NCI-H1694 (cell line): ENCODE data around the gene SHF.
A peak's percentile ranks its signal among the peaks of the same experiment; 100 is the strongest.

Experiments used
- DNase-seq: peaks from one replicate; lab custom pipeline; 2025; lab: John Stamatoyannopoulos, UW

The SHF gene

GRCh38 chr15:45122719-45123118 lies 65.0 kb downstream of the SHF start:
- DNase-seq = no peak

- DNase-seq = no peak
These were observed 65.9 kb downstream of the SHF start for GRCh38 chr15:45121706-45122417.

- DNase-seq = no peak
These were observed 66.7 kb downstream of the SHF start for GRCh38 chr15:45121020-45121419.

- no peak for DNase-seq
These were observed 67.4 kb downstream of the SHF start for GRCh38 chr15:45120081-45120972.

- DNase-seq = no peak
These were observed 68.8 kb downstream of the SHF start for GRCh38 chr15:45118996-45119395.

- peak; percentile 91 for DNase-seq
These were observed 69.6 kb downstream of the SHF start for GRCh38 chr15:45118131-45118588.

- DNase-seq = no peak
These were observed 70.2 kb downstream of the SHF start for GRCh38 chr15:45117308-45118130.
